ENCODE data around the gene CHCHD3.
"Not testable (repeated sequence)": the region's sequence is repeated elsewhere in the genome, so short reads cannot be mapped to it uniquely, and the experiment has no call there.

Gene CHCHD3

DNA sequence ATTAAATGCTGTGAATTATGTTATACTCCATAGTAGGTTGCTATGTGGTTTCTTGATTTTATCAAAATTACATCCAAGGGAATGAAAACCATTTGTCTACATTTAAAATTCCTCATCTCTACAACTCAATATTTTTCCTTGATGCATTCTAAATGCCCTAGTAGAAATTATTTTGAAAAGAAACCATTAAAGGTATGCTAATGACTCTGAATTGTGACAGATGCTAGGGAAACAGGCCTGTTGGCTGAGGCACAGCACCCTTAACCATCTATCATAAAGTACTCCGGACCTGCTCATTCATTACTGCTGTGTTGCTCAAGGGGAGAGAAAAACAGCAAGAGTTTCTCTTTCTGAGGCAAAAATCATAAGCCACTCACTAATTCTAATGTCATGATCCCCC, 131.2 kb downstream of the CHCHD3 start:
- DNase-seq (ENCODE audit: low spot score): no peak

GRCh38 chr7:132947011-132947410, 134.9 kb downstream of the CHCHD3 start:
- no peak for DNase-seq (ENCODE audit: low spot score)

DNA sequence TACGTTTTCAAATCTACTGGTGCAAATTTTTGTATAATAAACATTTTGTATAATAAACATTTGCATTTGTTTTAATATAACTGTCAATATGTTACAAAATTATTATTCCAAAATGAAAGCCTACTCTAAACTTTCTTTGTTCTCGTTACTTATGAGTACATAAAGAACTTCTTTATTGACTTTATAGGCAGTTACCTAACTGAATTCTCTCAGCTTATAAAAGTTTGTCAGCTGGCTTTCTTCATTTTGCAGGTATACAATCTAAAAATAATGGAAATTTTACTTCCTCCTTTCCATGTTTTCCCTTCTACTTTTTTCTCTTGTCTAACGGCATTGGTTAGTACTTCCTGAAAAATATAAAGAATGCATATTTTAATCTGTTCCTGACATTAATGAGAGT, 137.1 kb downstream of the CHCHD3 start:
- DNase-seq (ENCODE audit: low spot score): no peak

DNA sequence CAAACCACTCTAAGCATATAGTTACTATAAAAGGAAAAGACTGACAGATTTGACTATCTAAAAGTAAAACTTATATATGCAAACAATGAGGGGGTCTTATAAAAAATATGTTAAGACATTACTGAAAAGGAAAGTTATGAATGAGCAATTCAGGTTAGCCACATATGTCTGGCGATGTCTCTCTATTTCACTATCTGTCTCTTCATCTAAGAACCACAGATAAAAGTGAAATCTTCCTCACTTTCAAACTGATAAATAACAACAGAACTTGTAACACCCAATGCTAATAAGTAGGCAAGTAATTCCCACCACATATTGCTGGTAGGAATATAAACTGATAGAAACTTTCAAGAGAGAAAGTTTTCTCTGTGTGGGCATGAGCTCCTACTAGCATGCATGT, 138.2 kb downstream of the CHCHD3 start:
- DNase-seq (ENCODE audit: low spot score): no peak

DNA sequence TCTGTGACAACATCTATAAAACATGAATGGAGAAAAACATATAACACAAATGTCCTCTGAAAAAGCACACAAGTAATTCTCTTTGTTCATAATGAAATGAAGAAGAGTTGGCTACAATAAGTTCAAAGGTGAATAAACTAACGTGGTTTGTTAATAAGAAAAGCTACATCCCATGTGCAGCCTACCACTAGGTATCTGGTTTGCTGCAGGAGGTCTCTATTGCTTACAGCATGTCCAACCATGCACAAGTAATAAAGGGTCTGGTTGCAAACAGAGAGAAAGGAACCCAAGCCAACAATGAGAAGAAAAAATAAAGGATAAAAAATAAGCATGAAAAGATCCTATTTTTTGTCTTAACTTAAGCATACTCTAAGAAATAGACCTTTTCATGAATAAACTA, 139.2 kb downstream of the CHCHD3 start:
- no peak for DNase-seq (ENCODE audit: low spot score)

GRCh38 chr7:132941905-132942304, 140.0 kb downstream of the CHCHD3 start:
- DNase-seq (ENCODE audit: low spot score): no peak

DNA sequence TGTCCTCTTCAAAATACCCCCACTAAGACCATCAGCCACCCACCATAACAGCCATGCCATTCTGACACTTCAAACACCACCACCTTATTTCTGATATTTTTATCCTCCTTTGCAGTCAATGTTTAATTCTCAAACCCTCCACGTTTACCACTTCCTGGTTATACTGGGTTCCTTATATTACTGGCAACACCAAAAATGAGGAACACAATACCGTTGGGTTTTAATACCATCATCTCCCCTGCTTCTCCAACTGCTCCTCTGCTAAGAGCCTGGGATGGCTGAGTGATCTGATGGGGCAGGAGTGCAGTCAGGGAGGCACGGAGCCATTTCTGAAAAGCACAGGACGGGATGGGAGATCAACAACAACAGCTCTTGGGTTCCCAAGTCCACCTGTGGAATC, 140.5 kb downstream of the CHCHD3 start:
- no peak for DNase-seq (ENCODE audit: low spot score)

DNA sequence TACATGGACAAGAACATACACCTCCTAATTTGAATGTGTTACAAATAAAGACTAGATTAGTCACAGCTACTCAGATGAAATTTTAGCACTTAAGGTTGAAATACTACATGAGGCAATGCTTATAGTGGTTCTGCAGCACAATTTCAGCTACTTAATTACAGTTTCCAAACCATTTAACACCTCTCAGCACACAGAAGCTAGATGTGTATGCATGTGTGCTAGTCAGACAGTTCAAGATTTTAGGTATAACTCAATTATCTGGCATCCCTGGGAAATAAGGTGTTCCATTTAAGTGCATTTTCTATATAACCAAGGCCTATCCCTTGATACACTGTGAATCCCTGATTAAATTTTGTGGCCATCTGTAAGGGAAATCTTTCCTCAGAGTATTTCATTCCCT, 141.8 kb downstream of the CHCHD3 start:
- DNase-seq (ENCODE audit: low spot score): no peak

DNA sequence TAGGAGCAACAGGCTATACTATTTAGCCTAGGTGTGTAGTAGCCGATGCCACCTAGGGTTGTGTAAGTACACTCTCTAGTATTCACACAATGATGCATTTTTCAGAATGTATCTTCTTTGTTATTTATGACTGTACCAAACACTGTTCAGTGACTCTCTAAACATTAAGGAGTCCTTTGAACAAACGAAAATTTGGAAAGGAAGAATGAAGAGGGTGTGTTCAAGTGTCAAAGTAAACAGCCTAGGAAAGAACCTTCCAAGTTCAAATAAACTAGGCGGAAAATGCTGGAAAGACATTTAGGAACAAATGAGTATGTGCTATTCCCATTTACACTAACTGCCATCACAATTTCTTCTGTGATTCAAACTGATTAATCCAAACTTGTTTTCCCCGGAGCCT, 142.4 kb downstream of the CHCHD3 start:
- DNase-seq (ENCODE audit: low spot score): no peak

- DNase-seq (ENCODE audit: low spot score): no peak
Measured at GRCh38 chr7:132937286-132937685, 144.6 kb downstream of the CHCHD3 start.

DNA sequence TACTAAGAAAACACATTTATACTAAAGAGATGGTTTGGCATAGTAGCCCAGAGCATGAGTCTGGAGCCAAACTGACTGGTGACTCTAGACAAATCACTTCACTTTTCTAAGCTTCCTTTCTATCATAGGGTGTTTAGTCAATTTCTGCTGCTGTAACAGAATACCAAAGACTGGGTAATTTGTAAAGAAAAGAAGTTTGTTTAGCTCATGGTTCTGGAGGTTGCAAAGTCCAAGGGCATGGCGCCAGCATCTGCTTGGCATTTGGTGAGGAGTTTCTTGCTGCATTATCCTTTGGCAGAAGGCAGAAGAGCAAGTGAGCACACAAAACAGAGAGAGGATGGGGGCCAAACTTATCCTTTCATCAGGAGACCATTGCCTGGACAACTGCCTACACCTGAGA, 146.3 kb downstream of the CHCHD3 start:
- no peak for DNase-seq (ENCODE audit: low spot score)

DNA sequence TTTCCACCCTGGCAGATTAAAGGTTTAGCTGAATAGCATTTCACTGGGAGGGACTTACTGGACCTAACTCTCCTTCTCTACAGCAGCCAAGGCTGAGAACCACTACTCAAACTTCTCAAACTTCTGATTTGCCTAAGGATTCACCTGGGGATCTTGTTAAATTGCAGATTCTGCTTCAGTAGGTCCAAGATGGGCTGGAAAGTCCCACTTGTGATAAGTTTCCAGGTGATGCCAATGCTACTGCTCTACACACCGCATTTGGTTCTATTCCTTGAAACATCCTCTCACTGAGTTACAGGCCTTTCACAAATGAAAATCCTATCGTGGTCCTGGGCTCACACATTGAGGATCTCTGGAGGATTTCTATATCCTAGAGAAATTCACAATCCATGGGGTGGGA, 147.9 kb downstream of the CHCHD3 start:
- DNase-seq (ENCODE audit: low spot score): no peak

DNA sequence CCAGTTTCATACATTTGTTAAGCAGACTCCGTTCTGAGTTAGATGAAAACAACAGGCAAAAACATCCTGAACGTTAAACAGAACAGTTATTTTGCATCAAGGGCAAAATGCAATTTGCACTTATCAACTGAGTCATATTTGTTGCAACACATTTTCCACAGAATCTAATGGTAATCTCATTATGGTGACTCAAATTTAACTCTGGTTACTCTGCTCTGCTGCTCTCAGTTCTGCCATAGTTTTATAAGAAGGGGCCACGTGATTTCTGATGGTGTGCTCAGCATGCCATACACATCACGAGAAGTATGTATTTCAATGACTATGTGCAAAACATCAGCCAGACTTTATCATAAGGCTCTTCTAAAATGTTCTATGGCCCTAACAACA, 148.8 kb downstream of the CHCHD3 start:
- peak; percentile 7 for DNase-seq (ENCODE audit: low spot score)

DNA sequence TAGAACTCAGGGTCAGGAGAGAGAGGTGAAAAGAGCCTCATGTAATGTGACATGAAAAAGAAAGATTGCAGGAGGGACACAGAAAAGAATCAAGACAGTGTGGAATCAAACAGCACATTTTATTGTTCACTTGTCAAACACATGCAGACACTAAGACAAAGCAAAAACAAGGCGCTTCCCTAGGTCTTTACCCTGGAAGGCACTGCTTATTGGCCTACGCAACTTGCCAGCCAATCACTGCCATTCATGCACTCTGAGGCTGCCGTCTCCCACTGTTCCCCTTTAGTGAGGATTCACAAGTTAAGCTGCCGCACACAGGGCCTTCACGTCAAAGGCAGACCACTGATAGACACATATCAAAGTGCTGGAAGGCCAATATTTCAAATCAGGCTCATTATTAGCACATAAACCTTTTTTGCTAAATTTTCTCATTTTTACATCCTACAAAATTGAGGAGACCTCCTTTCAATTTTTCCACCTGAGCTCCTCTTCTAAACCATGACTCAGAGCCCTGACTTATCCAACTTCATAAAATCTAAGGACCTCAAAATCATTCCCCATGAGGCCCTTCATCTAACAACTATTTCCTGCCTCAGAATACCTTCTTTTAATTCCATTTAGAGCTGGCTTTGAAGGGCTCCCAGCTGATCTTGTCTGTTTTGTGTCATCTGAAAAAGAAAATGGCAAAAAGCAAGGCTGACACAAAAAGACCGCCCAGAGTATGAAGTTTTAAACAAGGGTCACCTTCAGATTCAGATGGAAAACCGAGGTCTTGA, 149.4 kb downstream of the CHCHD3 start:
- no peak for DNase-seq (ENCODE audit: low spot score)

GRCh38 chr7:132930881-132931280, 151.0 kb downstream of the CHCHD3 start:
- DNase-seq (ENCODE audit: low spot score): peak; percentile 7

DNA sequence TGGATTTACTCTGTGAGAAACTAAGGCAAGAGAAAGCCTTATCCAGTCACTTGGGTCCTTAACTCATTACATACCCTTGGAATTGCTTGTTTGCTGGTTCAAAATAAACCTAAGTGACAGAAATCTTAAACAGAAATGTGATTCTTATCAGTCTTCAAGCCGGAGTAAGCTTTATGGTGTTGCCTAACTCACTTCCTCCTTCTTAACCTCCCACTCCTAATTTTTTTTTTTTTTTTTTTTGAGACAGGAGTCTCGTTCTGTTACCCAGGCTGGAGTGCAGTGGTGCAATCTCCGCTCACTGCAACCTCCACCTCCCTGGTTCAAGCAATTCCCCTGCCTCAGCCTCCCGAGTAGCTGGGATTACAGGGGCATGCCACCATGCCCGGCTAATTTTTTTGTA, 151.9 kb downstream of the CHCHD3 start:
- not testable (repeated sequence) for DNase-seq (ENCODE audit: low spot score)

DNA sequence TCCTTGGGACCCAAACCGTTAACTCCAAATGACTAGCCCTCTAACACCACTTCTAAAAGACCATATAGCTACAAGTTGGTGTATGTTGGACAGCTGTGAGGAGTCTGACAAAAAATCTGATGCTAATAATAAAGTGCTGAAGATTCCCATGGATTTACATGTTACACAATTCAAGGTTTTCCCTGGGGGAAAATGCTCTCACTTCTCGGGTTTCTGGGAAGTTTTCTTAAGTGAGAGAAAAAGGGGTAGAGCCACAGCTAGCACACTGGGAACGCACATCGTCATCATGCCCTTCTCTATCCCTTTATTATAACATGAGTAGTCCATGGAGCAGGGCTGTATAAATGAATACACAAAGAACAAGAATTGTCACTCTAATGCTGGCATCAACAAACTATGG, 162.1 kb downstream of the CHCHD3 start:
- no peak for DNase-seq (ENCODE audit: low spot score)

DNA sequence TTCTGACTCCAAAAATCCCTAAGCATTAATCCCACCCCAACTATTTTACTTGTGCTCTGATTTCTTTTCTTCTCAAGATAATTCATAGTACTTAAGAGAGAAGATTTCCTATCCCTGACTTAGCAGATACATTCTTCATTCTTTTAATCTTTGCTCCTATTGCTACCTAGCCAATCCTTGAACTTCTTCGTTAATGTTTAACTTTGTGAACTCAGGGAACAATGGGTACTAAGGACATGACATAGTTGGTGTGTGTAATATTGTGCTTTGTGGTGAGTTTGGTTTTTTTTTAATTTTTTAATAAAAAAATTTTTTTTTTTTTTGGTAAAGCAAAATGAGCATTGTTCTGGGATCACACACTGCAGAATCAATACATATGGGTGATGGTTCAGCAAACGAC, 166.2 kb downstream of the CHCHD3 start:
- no peak for DNase-seq (ENCODE audit: low spot score)

DNA sequence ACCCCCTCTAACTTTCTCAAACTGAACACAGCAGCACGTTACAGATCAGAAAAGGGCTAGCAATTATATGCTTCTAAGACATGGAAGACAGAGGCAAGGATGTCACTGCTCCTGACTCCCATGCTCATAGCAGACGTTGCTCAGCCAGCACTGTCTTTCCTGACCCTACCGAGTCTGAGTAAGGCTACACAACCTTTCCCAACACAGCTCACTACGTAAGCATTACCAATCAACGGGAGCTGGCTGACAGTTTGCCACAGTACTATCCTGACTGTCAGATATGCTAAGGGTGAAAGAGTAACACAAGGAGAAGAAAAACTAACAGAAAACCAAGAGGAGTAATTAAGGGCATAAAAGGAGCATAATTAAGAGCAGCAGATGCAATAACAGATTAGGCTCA, 171.2 kb downstream of the CHCHD3 start:
- DNase-seq (ENCODE audit: low spot score): no peak

- no peak for DNase-seq (ENCODE audit: low spot score)
Measured at GRCh38 chr7:132907380-132907940, 174.4 kb downstream of the CHCHD3 start.

- no peak for DNase-seq (ENCODE audit: low spot score)
Measured at GRCh38 chr7:132906193-132906835, 175.6 kb downstream of the CHCHD3 start.

GRCh38 chr7:132905136-132905535, 176.8 kb downstream of the CHCHD3 start:
- not testable (repeated sequence) for DNase-seq (ENCODE audit: low spot score)

GRCh38 chr7:132904209-132904608, 177.7 kb downstream of the CHCHD3 start:
- DNase-seq (ENCODE audit: low spot score): no peak

- DNase-seq (ENCODE audit: low spot score): not testable (repeated sequence)
Measured at GRCh38 chr7:132902294-132902693, 179.6 kb downstream of the CHCHD3 start.

All from AG08396 (cell line).